ENCODE measurements around the gene DLST.

Gene DLST

GRCh38 chr14:74904635-74905503, 23.2 kb downstream of the DLST start (continued):
- TF ChIP-seq ZSCAN5A (tag by site-specific recombination; IDR thresholded peaks at IDR 0.05) (no peak), ZSCAN23 (tag by site-specific recombination; IDR thresholded peaks at IDR 0.05) (no peak), ZNF585B (tag by site-specific recombination; IDR thresholded peaks at IDR 0.05) (no peak), ZNF48 (tag by site-specific recombination; IDR thresholded peaks at IDR 0.05) (no peak), ZNF488 (tag by site-specific recombination; IDR thresholded peaks at IDR 0.05) (no peak), GFI1B (tag by site-specific recombination; IDR thresholded peaks at IDR 0.05) (no peak), ZNF26 (tag by site-specific recombination; IDR thresholded peaks at IDR 0.05) (no peak), ZNF350 (tag by site-specific recombination; IDR thresholded peaks at IDR 0.05) (no peak), ZNF473 (tag by site-specific recombination; IDR thresholded peaks at IDR 0.05) (no peak), AEBP2 (tag by site-specific recombination; IDR thresholded peaks at IDR 0.05; ENCODE audit: borderline replicate concordance) (no peak), ZSCAN30 (tag by site-specific recombination; IDR thresholded peaks at IDR 0.05) (no peak), ZNF169 (tag by site-specific recombination; IDR thresholded peaks at IDR 0.05) (no peak)

- POLR2A ChIA-PET = interaction anchor here (0.6 to 2.2 kb wide), 5 partner anchors 23 to 45 kb away, joined by 3 to 9 read pairs (median 3); no protein-coding TSS in a partner anchor
- TF ChIP-seq ZNF660 (tag by site-specific recombination; IDR thresholded peaks at IDR 0.05) (0 out of 2 replicates have a peak, but pooled peaks have one; percentile 47), ZNF2 (tag by site-specific recombination; IDR thresholded peaks at IDR 0.05) (peak; percentile 99), ZNF600 (tag by site-specific recombination; IDR thresholded peaks at IDR 0.05) (peak; percentile 74), ZNF747 (tag by site-specific recombination; IDR thresholded peaks at IDR 0.05) (no peak), ZNF654 (tag by site-specific recombination; IDR thresholded peaks at IDR 0.05; ENCODE audit: low read depth) (peak; percentile 46), ATF2 (tag by site-specific recombination; IDR thresholded peaks at IDR 0.05; ENCODE audit: low read depth) (no peak), CTCF (tag by site-specific recombination; IDR thresholded peaks at IDR 0.05) (peak; percentile 66)
- Histone ChIP-seq H3K9me3 (ENCODE audit: control insufficient read depth, insufficient read depth, low read depth, low read length) (no peaks in the 10 kb centered on the region), H3K4me3 (ENCODE audit: low read depth, low read length) (no peak overlapping the region), H3K36me3 (ENCODE audit: control insufficient read depth in 2 of 2, insufficient read depth in 1 of 2, low read length in 2 of 2) (peaks cover 20 to 58% of the 10 kb centered on the region in 2 experiments), H3K4me1 (ENCODE audit: control insufficient read depth, insufficient read depth, low read length) (no peaks in the 10 kb centered on the region), H3K27ac (ENCODE audit: extremely low read depth, low read depth, low read length) (no peak overlapping the region)
- CTCF ChIA-PET = interaction anchor here (0.6 to 6.3 kb wide), 32 partner anchors 9 to 296 kb away, joined by 3 to 195 read pairs (median 6); partner anchors contain the start of genes ACYP1, DLST and RPS6KL1
These were observed 24.0 kb downstream of the DLST start for GRCh38 chr14:74905595-74906142.
